Skeletal muscle tissue (tissue), 4 donors: Measurements from ENCODE around the gene EDC4. TPM values are rescaled to one million over a fixed set of nuclear protein-coding genes. Genes with fewer than 3 reads are reported as not detected.
"Not testable (repeated sequence)": the region's sequence is repeated elsewhere in the genome, so short reads cannot be mapped to it uniquely, and the experiment has no call there.

Source experiments
- H3K27ac ChIP-seq: one replicate; pipeline ENCODE4 v1.7.0; 2013; ENCODE audit warnings: mild to moderate bottlenecking, low read depth, low read length, inconsistent platforms
- H3K27me3 ChIP-seq, 3 donors: one replicate each; pipeline ENCODE4 v1.7.0; 2013; ENCODE audit warnings: low read length in 3 of 3; ENCODE audit not compliant: control insufficient read depth in 3 of 3, insufficient read depth in 3 of 3
- H3K36me3 ChIP-seq, 3 donors: one replicate each; pipeline ENCODE4 v1.7.0; 2013; ENCODE audit warnings: low read length in 3 of 3; ENCODE audit not compliant: control insufficient read depth in 3 of 3, insufficient read depth in 3 of 3
- H3K4me1 ChIP-seq, 3 donors: one replicate each; pipeline ENCODE4 v1.7.0; 2013; ENCODE audit warnings: low read length in 3 of 3, mild to moderate bottlenecking in 3 of 3; ENCODE audit not compliant: control insufficient read depth in 3 of 3, insufficient read depth in 3 of 3
- H3K4me3 ChIP-seq, 3 donors: one replicate each; pipeline ENCODE4 v1.7.0; 2013; ENCODE audit warnings: low read length in 3 of 3
- H3K9ac ChIP-seq, 3 donors: one replicate each; pipeline ENCODE4 v1.7.0; 2013; ENCODE audit warnings: low read length in 3 of 3, mild to moderate bottlenecking in 3 of 3, moderate library complexity in 2 of 3, low read depth in 1 of 3
- H3K9me3 ChIP-seq, 3 donors: one replicate each; pipeline ENCODE4 v1.7.0; 2013; ENCODE audit warnings: low read length in 3 of 3; ENCODE audit not compliant: control insufficient read depth in 3 of 3
- total RNA-seq: library from RNA; depleted of rRNA; stranded (reverse); fragments of >200 nt; gene quantifications from one replicate; pipeline ENCODE4 v1.2.3, GENCODE V29; 2014
- donor health status: Osteomylitis.

EDC4 gene
- total RNA-seq, 1 donor from 2014 or later = 66.3 TPM

GRCh38 chr16:67893743-67894399, 21.0 kb downstream of the EDC4 start:
- H3K36me3 ChIP-seq = no peaks in the 10 kb centered on the region
- peaks cover 37 to 43% (median 41%) of the 10 kb centered on the region in 3 donors for H3K4me1 ChIP-seq
- peak overlapping the region; percentile 92 to 94 (median 93) for H3K4me3 ChIP-seq
- no peaks in the 10 kb centered on the region for H3K9me3 ChIP-seq
- H3K27ac ChIP-seq = peak overlapping the region; percentile 96
- H3K27me3 ChIP-seq = no peaks in the 10 kb centered on the region
- peak overlapping the region; percentile 98 to 100 (median 98) for H3K9ac ChIP-seq

- no peaks in the 10 kb centered on the region for H3K36me3 ChIP-seq
- peaks cover 37 to 54% (median 48%) of the 10 kb centered on the region in 3 donors for H3K4me1 ChIP-seq
- H3K9me3 ChIP-seq = no peaks in the 10 kb centered on the region
- H3K27me3 ChIP-seq = no peaks in the 10 kb centered on the region
- no peak overlapping the region for H3K9ac ChIP-seq
- no peak overlapping the region for H3K4me3 ChIP-seq
- peak overlapping the region; percentile 22 for H3K27ac ChIP-seq
These were observed 24.4 kb downstream of the EDC4 start for GRCh38 chr16:67897231-67897630.

GRCh38 chr16:67901734-67902133, 28.9 kb downstream of the EDC4 start:
- no peak overlapping the region for H3K27ac ChIP-seq
- H3K9ac ChIP-seq = no peak overlapping the region
- no peak overlapping the region for H3K4me3 ChIP-seq
- no peaks in the 10 kb centered on the region for H3K27me3 ChIP-seq
- peaks cover 0 to 7% (median 3%) of the 10 kb centered on the region in 3 donors for H3K36me3 ChIP-seq
- no peaks in the 10 kb centered on the region for H3K9me3 ChIP-seq
- peaks cover 9 to 25% (median 22%) of the 10 kb centered on the region in 3 donors for H3K4me1 ChIP-seq

- H3K27ac ChIP-seq = no peak overlapping the region
- no peaks in the 10 kb centered on the region for H3K27me3 ChIP-seq
These were observed 30.0 kb downstream of the EDC4 start for GRCh38 chr16:67902831-67903230.

GRCh38 chr16:67907397-67908180, 34.7 kb downstream of the EDC4 start:
- Histone ChIP-seq H3K9ac (no peak overlapping the region), H3K27me3 (no peaks in the 10 kb centered on the region), H3K4me3 (no peak overlapping the region), H3K27ac (no peak overlapping the region), H3K9me3 (no peaks in the 10 kb centered on the region), H3K36me3 (peaks cover 26 to 38% (median 35%) of the 10 kb centered on the region in 3 donors), H3K4me1 (peaks cover 9 to 26% (median 13%) of the 10 kb centered on the region in 3 donors)

More at GRCh38 chr16:67902831-67903230, 30.0 kb downstream of the EDC4 start:
- Histone ChIP-seq H3K4me1 (peaks cover 4 to 19% (median 16%) of the 10 kb centered on the region in 3 donors), H3K36me3 (peaks cover 0 to 7% (median 3%) of the 10 kb centered on the region in 3 donors), H3K9ac (no peak overlapping the region), H3K4me3 (no peak overlapping the region), H3K9me3 (no peaks in the 10 kb centered on the region)

GRCh38 chr16:67909056-67909742, 36.3 kb downstream of the EDC4 start:
- Histone ChIP-seq H3K27me3 (no peaks in the 10 kb centered on the region), H3K9ac (no peak overlapping the region), H3K4me3 (no peak overlapping the region), H3K36me3 (peaks cover 26 to 34% (median 28%) of the 10 kb centered on the region in 3 donors), H3K27ac (no peak overlapping the region), H3K9me3 (no peaks in the 10 kb centered on the region), H3K4me1 (peaks cover 9 to 26% (median 13%) of the 10 kb centered on the region in 3 donors)

- H3K4me1 ChIP-seq = peaks cover 16 to 33% (median 18%) of the 10 kb centered on the region in 3 donors
- H3K9me3 ChIP-seq = no peaks in the 10 kb centered on the region
- H3K36me3 ChIP-seq = peaks cover 26 to 36% (median 30%) of the 10 kb centered on the region in 3 donors
- no peaks in the 10 kb centered on the region for H3K27me3 ChIP-seq
- H3K4me3 ChIP-seq = no peak overlapping the region
- no peak overlapping the region for H3K27ac ChIP-seq
- peak overlapping the region in 1 of 3 donors; percentile 16 for H3K9ac ChIP-seq
These were observed 37.3 kb downstream of the EDC4 start for GRCh38 chr16:67910158-67910557.

GRCh38 chr16:67914758-67915495, 42.1 kb downstream of the EDC4 start:
- Histone ChIP-seq H3K4me1 (peaks cover 53 to 68% (median 57%) of the 10 kb centered on the region in 3 donors), H3K27ac (no peak overlapping the region), H3K4me3 (no peak overlapping the region), H3K9me3 (no peaks in the 10 kb centered on the region), H3K9ac (peak overlapping the region in 1 of 3 donors; percentile 4), H3K36me3 (peaks cover 19 to 24% (median 22%) of the 10 kb centered on the region in 3 donors), H3K27me3 (no peaks in the 10 kb centered on the region)

GRCh38 chr16:67915496-67915769, 42.6 kb downstream of the EDC4 start:
- Histone ChIP-seq H3K4me1 (peaks cover 57 to 73% (median 62%) of the 10 kb centered on the region in 3 donors), H3K36me3 (peaks cover 15 to 22% (median 18%) of the 10 kb centered on the region in 3 donors)
- H3K27ac ChIP-seq = not testable (repeated sequence)

More at GRCh38 chr16:67915496-67915769, 42.6 kb downstream of the EDC4 start:
- H3K9ac ChIP-seq = peak overlapping the region in 1 of 3 donors; percentile 4
- H3K27me3 ChIP-seq, H3K4me3 ChIP-seq, H3K9me3 ChIP-seq: not testable (repeated sequence)
